Effector memory CD8-positive, alpha-beta T cell (primary cell): ENCODE data around the gene NPNT.

ENCODE experiments used
- ATAC-seq: fragments of 150-1000 bp; cut with Tn5 transposase; replicated peaks from 2 replicates; pipeline ENCODE4 v1.10.0; 2021; ENCODE audit warnings: mild to moderate bottlenecking, moderate library complexity
- DNase-seq, 3 experiments: peaks; one replicate each; pipeline ENCODE4 v3.0.0; 2021
- H3K27ac Mint-ChIP-seq, 2 donors: one replicate each; pipeline ENCODE4 v1.8.0; 2022; ENCODE audit warnings: mild to moderate bottlenecking in 2 of 2, mixed read lengths in 2 of 2, moderate library complexity in 2 of 2
- H3K27me3 Mint-ChIP-seq, 2 donors: one replicate each; pipeline ENCODE4 v1.8.0; 2022; ENCODE audit warnings: mixed read lengths in 2 of 2
- H3K36me3 Mint-ChIP-seq: one replicate; pipeline ENCODE4 v1.8.0; 2022; ENCODE audit warnings: mild to moderate bottlenecking, moderate library complexity, mixed read lengths; ENCODE audit not compliant: insufficient read depth
- H3K4me1 Mint-ChIP-seq, 2 donors: one replicate each; pipeline ENCODE4 v1.8.0; 2022; ENCODE audit warnings: low read depth in 2 of 2, mixed read lengths in 2 of 2
- H3K4me3 Mint-ChIP-seq, 2 donors: one replicate each; pipeline ENCODE4 v1.8.0; 2022; ENCODE audit warnings: mild to moderate bottlenecking in 2 of 2, mixed read lengths in 2 of 2, moderate library complexity in 2 of 2
- H3K9me3 Mint-ChIP-seq, 2 donors: one replicate each; pipeline ENCODE4 v1.8.0; 2022; ENCODE audit warnings: mixed read lengths in 2 of 2

NPNT gene

DNA sequence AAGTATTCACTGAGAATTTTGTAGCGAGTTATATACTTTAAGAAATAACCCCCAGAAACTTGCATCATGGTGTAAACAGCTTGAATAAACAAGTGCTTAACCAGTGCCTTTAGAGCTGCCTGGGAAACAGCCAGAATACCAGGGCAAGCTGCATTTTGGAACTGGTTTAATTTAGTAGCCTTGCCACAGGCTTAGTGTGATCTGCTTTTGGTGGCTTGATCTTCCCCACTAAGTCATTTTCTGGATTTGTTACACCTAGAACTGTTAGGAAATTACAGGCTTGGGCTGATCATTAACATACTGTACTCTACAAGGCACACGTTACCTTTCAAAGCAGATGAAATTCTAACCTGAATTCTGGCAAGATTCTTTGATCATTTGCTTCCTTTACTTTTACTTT is 35.4 kb downstream of the NPNT start:
- Mint-ChIP-seq H3K27me3 (no peaks in the 10 kb centered on the region), H3K4me3 (no peak overlapping the region)

DNA sequence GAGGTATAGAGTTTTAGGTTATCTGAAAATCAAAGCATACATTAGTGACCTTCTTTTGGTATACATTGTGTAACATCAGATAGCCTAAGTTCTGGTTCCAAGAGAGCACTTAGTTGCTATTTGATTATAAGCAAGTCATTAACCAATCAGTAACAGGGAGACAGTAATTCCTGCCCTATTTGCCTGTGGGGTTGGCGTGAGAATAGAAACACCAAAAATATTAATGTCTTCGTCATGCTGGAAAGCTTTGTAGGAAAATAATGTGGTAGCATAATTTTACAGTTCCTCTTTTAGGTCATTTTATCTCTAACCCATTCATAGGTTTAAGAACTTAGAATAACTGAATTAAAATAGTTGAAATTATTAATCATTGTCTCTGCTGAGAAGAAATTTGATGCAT is 37.8 kb downstream of the NPNT start:
- DNase-seq (no peak), ATAC-seq (no peak)
- Mint-ChIP-seq H3K4me3 (no peak overlapping the region), H3K4me1 (peaks cover 0 to 1% of the 10 kb centered on the region in 2 donors), H3K27me3 (no peaks in the 10 kb centered on the region), H3K9me3 (no peaks in the 10 kb centered on the region), H3K36me3 (no peaks in the 10 kb centered on the region), H3K27ac (no peak overlapping the region)

More for the DNA sequence above, 35.4 kb downstream of the NPNT start:
- no peak for DNase-seq
- peaks cover 0 to 1% of the 10 kb centered on the region in 2 donors for H3K4me1 Mint-ChIP-seq
- H3K36me3 Mint-ChIP-seq = no peaks in the 10 kb centered on the region
- no peaks in the 10 kb centered on the region for H3K9me3 Mint-ChIP-seq
- no peak for ATAC-seq
- no peak overlapping the region for H3K27ac Mint-ChIP-seq

GRCh38 chr4:105934386-105934785 is 39.1 kb downstream of the NPNT start:
- Mint-ChIP-seq H3K27me3 (no peaks in the 10 kb centered on the region), H3K36me3 (no peaks in the 10 kb centered on the region), H3K4me3 (no peak overlapping the region), H3K4me1 (no peaks in the 10 kb centered on the region), H3K27ac (no peak overlapping the region), H3K9me3 (no peaks in the 10 kb centered on the region)
- no peak for DNase-seq
- ATAC-seq = no peak

- Mint-ChIP-seq H3K27me3 (no peaks in the 10 kb centered on the region), H3K9me3 (no peaks in the 10 kb centered on the region), H3K4me1 (no peaks in the 10 kb centered on the region), H3K27ac (no peak overlapping the region), H3K36me3 (no peaks in the 10 kb centered on the region), H3K4me3 (no peak overlapping the region)
- no peak for ATAC-seq
- DNase-seq = no peak
Observed at GRCh38 chr4:105936901-105937300, 41.6 kb downstream of the NPNT start.

DNA sequence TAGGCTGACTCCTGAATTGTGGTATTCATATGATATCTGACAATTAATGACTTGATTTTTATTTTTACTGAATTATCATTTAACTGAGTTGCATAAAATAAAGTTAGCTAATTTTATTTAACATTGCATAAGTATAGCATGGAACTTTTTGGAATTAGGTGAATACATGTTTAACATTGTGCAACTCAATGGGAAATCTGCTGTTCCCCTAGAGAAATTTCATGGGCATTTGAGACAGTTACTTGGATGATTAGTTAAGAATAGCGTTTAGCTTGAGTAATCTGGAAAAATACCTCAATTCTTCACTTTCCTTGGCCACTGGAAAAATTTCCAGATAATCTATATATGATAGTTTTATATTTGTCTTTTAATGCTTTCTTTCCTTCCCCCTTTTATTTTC is 42.5 kb downstream of the NPNT start:
- no peak for ATAC-seq
- no peaks in the 10 kb centered on the region for H3K36me3 Mint-ChIP-seq
- H3K27me3 Mint-ChIP-seq = no peaks in the 10 kb centered on the region
- H3K27ac Mint-ChIP-seq = no peak overlapping the region
- H3K4me1 Mint-ChIP-seq = no peaks in the 10 kb centered on the region
- DNase-seq = no peak
- no peak overlapping the region for H3K4me3 Mint-ChIP-seq
- H3K9me3 Mint-ChIP-seq = no peaks in the 10 kb centered on the region

- H3K27me3 Mint-ChIP-seq = no peaks in the 10 kb centered on the region
- ATAC-seq (no peak), DNase-seq (no peak)
- H3K27ac Mint-ChIP-seq = no peak overlapping the region
- H3K4me3 Mint-ChIP-seq = no peak overlapping the region
- no peaks in the 10 kb centered on the region for H3K36me3 Mint-ChIP-seq
- peaks cover 6 to 7% of the 10 kb centered on the region in 2 donors for H3K9me3 Mint-ChIP-seq
- no peaks in the 10 kb centered on the region for H3K4me1 Mint-ChIP-seq
Observed at GRCh38 chr4:105943234-105943633, 48.0 kb downstream of the NPNT start.

- H3K4me1 Mint-ChIP-seq = no peaks in the 10 kb centered on the region
- H3K27me3 Mint-ChIP-seq = no peaks in the 10 kb centered on the region
- no peak overlapping the region for H3K4me3 Mint-ChIP-seq
- H3K27ac Mint-ChIP-seq = no peak overlapping the region
- no peaks in the 10 kb centered on the region for H3K36me3 Mint-ChIP-seq
- H3K9me3 Mint-ChIP-seq = peaks cover 6 to 7% of the 10 kb centered on the region in 2 donors
- no peak for DNase-seq
- no peak for ATAC-seq
Observed at GRCh38 chr4:105944540-105944939, 49.3 kb downstream of the NPNT start.

DNA sequence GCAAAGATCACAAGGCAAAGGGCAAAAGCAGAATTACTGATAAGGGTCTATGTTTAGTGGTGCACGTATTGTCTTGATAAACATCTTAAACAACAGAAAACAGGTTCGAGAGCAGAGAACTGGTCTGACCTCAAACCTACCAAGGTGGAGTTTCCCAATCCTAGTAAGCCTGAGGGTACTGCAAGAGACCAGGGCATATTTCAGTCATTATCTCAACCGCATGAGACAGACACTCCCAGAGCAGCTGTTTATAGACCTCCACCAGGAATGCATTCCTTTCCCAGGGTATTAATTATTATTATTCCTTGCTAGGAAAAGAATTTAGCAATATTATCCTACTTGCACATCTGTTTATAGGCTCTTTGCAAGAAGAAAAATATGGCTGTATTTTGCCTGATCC is 51.5 kb downstream of the NPNT start:
- no peaks in the 10 kb centered on the region for H3K36me3 Mint-ChIP-seq
- no peaks in the 10 kb centered on the region for H3K4me1 Mint-ChIP-seq
- no peak for ATAC-seq
- no peak overlapping the region for H3K27ac Mint-ChIP-seq
- H3K27me3 Mint-ChIP-seq = no peaks in the 10 kb centered on the region
- DNase-seq = no peak
- H3K9me3 Mint-ChIP-seq = peaks cover 6 to 7% of the 10 kb centered on the region in 2 donors
- no peak overlapping the region for H3K4me3 Mint-ChIP-seq

- H3K4me1 Mint-ChIP-seq = no peaks in the 10 kb centered on the region
- no peak overlapping the region for H3K4me3 Mint-ChIP-seq
- no peak overlapping the region for H3K27ac Mint-ChIP-seq
- DNase-seq (no peak), ATAC-seq (no peak)
- no peaks in the 10 kb centered on the region for H3K36me3 Mint-ChIP-seq
- peaks cover 6 to 7% of the 10 kb centered on the region in 2 donors for H3K9me3 Mint-ChIP-seq
- no peaks in the 10 kb centered on the region for H3K27me3 Mint-ChIP-seq
Observed at GRCh38 chr4:105950701-105951100, 55.4 kb downstream of the NPNT start.

DNA sequence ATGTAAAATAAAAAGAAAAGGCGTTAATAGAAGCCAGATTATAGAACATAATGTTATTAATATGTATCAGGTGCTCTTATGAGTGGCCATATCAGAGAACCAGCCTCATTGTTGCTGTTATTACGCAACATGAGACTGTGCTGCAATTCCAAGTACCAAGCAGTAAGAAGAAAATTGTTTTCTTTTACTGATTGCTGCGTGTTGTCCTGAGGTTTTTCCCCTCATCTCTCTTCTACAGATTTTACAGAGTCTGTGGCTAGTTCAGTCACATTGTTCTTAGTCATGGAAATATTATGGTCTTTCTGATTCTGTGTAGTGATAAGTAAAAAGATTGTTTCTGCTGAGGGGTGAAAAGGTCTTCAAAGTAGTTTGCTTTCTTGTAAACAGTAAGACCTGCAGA is 55.9 kb downstream of the NPNT start:
- DNase-seq (no peak), ATAC-seq (no peak)
- Mint-ChIP-seq H3K36me3 (no peaks in the 10 kb centered on the region), H3K4me3 (no peak overlapping the region), H3K27ac (no peak overlapping the region), H3K9me3 (peaks cover 5% of the 10 kb centered on the region in 2 donors), H3K27me3 (no peaks in the 10 kb centered on the region), H3K4me1 (no peaks in the 10 kb centered on the region)

GRCh38 chr4:105952591-105952990 is 57.3 kb downstream of the NPNT start:
- no peaks in the 10 kb centered on the region for H3K4me1 Mint-ChIP-seq
- H3K4me3 Mint-ChIP-seq = no peak overlapping the region
- no peak for ATAC-seq
- H3K27ac Mint-ChIP-seq = no peak overlapping the region
- H3K36me3 Mint-ChIP-seq = no peaks in the 10 kb centered on the region
- H3K27me3 Mint-ChIP-seq = no peaks in the 10 kb centered on the region
- DNase-seq = no peak
- no peaks in the 10 kb centered on the region for H3K9me3 Mint-ChIP-seq

- no peak for ATAC-seq
- DNase-seq = no peak
- Mint-ChIP-seq H3K27me3 (no peaks in the 10 kb centered on the region), H3K27ac (no peak overlapping the region), H3K9me3 (no peaks in the 10 kb centered on the region), H3K36me3 (no peaks in the 10 kb centered on the region), H3K4me1 (no peaks in the 10 kb centered on the region), H3K4me3 (no peak overlapping the region)
Observed at GRCh38 chr4:105956569-105956968, 61.3 kb downstream of the NPNT start.

DNA sequence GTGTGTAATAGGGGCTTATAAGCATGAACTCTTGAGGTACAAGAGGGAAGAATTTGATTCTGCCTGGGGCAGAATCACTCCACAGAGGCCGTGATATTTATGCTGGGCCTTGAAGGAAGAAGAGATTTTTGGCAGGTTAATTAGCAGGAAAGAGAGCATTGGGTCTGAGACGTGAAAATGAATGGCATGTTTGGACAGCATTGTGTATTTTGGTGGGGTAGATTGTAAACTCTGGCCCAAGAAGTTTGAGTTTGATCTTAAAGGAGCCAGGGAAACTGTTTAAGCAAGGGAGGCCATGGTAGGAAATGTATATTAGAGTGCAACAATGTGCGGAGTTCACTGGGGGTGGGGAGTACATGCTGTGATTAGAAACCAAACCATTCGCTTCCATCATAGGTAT is 62.4 kb downstream of the NPNT start:
- Mint-ChIP-seq H3K4me1 (no peaks in the 10 kb centered on the region), H3K4me3 (no peak overlapping the region), H3K9me3 (no peaks in the 10 kb centered on the region), H3K36me3 (no peaks in the 10 kb centered on the region), H3K27ac (no peak overlapping the region), H3K27me3 (no peaks in the 10 kb centered on the region)
- ATAC-seq (no peak), DNase-seq (no peak)

- ATAC-seq = no peak
- no peaks in the 10 kb centered on the region for H3K9me3 Mint-ChIP-seq
- H3K36me3 Mint-ChIP-seq = no peaks in the 10 kb centered on the region
- H3K27me3 Mint-ChIP-seq = no peaks in the 10 kb centered on the region
- no peak overlapping the region for H3K27ac Mint-ChIP-seq
- no peak for DNase-seq
- no peaks in the 10 kb centered on the region for H3K4me1 Mint-ChIP-seq
- no peak overlapping the region for H3K4me3 Mint-ChIP-seq
Observed at GRCh38 chr4:105963461-105964400, 68.5 kb downstream of the NPNT start.
